Gastroesophageal sphincter (tissue), 3 donors: ENCODE measurements around the gene DCUN1D1.

Source experiments
- POLR2A ChIP-seq, 2 donors: fragments of 450-650 bp; IDR thresholded peaks; one replicate each; pipeline ENCODE4 v1.6.1; 2017; ENCODE audit warnings: antibody characterized with exemption in 2 of 2, mild to moderate bottlenecking in 2 of 2, moderate library complexity in 1 of 2
- TF ChIP-seq, protein P1 (sequence below), 4 experiments: fragments of 200-600 bp in 2 of 4; fragments of 450-650 bp in 2 of 4; sonication (generic) in 1 of 4; IDR thresholded peaks; one replicate each; pipeline ENCODE4 v1.5.1; 2017 to 2019; ENCODE audit warnings: antibody characterized with exemption in 4 of 4, mild to moderate bottlenecking in 2 of 4, moderate library complexity in 2 of 4

- TF ChIP-seq POLR2A (IDR thresholded peaks at IDR 0.05): no peak
- TF ChIP-seq, protein P1, sequence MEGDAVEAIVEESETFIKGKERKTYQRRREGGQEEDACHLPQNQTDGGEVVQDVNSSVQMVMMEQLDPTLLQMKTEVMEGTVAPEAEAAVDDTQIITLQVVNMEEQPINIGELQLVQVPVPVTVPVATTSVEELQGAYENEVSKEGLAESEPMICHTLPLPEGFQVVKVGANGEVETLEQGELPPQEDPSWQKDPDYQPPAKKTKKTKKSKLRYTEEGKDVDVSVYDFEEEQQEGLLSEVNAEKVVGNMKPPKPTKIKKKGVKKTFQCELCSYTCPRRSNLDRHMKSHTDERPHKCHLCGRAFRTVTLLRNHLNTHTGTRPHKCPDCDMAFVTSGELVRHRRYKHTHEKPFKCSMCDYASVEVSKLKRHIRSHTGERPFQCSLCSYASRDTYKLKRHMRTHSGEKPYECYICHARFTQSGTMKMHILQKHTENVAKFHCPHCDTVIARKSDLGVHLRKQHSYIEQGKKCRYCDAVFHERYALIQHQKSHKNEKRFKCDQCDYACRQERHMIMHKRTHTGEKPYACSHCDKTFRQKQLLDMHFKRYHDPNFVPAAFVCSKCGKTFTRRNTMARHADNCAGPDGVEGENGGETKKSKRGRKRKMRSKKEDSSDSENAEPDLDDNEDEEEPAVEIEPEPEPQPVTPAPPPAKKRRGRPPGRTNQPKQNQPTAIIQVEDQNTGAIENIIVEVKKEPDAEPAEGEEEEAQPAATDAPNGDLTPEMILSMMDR (IDR thresholded peaks at IDR 0.05): no peak
These were observed 83.8 kb downstream of the DCUN1D1 start for GRCh38 chr3:182896553-182896952.
